ENCODE measurements around the gene PWP1.

DNA sequence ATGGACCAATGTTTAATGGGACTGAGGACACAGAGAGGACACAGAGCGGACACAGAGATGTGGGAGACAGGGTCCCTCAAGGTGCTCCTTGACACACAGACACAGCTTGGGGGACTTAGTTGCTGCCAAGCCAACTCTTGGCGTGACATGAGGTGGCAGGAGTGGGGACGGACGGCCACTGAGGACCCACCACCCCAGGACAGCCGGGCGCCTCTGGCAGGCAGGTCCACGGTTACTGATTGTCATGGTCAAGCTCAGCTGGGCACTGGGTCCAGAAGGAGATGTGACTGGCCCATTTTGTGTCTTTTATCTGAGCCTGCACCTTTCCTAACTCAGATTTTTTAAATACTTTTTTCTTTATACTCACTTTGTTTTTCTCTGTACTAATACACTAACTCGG lies 15.7 kb upstream of the PWP1 start:
- TF ChIP-seq POLR2A (IDR thresholded peaks at IDR 0.05), result no peak
- TF ChIP-seq, protein P1, sequence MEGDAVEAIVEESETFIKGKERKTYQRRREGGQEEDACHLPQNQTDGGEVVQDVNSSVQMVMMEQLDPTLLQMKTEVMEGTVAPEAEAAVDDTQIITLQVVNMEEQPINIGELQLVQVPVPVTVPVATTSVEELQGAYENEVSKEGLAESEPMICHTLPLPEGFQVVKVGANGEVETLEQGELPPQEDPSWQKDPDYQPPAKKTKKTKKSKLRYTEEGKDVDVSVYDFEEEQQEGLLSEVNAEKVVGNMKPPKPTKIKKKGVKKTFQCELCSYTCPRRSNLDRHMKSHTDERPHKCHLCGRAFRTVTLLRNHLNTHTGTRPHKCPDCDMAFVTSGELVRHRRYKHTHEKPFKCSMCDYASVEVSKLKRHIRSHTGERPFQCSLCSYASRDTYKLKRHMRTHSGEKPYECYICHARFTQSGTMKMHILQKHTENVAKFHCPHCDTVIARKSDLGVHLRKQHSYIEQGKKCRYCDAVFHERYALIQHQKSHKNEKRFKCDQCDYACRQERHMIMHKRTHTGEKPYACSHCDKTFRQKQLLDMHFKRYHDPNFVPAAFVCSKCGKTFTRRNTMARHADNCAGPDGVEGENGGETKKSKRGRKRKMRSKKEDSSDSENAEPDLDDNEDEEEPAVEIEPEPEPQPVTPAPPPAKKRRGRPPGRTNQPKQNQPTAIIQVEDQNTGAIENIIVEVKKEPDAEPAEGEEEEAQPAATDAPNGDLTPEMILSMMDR (IDR thresholded peaks at IDR 0.05), result no peak
